HEK293T (cell line): ENCODE measurements around the gene KHK.

Source experiments
- ELF4 ChIP-seq: fragments of 450-650 bp; IDR thresholded peaks from 2 replicates; pipeline ENCODE4 v1.6.1; 2017; ENCODE audit warnings: antibody characterized with exemption
- FOXK2 ChIP-seq: fragments of 450-650 bp; IDR thresholded peaks from 2 replicates; pipeline ENCODE4 v1.6.1; 2016; ENCODE audit warnings: mild to moderate bottlenecking

DNA sequence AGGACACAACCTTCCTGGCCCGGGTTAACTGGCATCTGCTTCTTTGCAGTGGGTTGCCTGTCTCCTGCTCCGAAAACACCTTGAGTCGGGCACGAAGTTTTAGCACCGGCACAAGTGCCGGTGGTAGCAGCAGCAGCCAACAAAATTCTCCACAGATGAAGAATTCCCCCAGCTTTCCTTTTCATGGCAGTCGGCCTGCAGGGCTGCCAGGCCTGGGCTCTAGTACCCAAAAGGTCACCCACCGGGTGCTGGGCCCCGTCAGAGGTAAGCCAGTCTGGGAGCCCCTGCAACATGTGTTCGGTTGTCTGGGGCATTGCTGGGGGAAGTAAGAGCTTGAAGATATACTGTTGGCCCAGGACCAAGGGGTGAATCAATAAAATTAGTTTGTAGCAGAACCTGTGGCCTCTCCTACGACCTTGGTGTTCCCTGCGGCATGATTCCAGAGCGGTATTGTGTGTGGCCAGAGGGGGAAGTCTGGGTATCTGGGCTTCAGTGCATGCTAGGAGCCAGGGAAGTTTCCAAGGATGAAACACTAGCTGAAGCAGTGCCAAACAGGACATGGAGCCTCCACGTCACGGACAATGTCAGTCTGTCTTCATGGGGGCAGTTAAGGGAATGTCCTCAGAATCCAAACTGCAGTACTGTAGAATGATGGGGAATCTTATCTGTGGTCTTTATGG, 27.3 kb upstream of the KHK start:
- TF ChIP-seq ELF4 (no peak), FOXK2 (no peak)
